Keratinocyte (primary cell): ENCODE data around the gene SMARCC2. TPM values are rescaled to one million over a fixed set of nuclear protein-coding genes. Genes with fewer than 3 reads are reported as not detected.
"Not testable (repeated sequence)": the region's sequence is repeated elsewhere in the genome, so short reads cannot be mapped to it uniquely, and the experiment has no call there.

Experiments used
- DNase-seq: peaks from one replicate; pipeline ENCODE4 v3.0.0-alpha.2; 2011; ENCODE audit warnings: low read depth, missing footprints, low spot score
- FAIRE-seq: peaks from 2 replicates; lab custom pipeline; 2011; peaks lifted over from hg19 to GRCh38; lab: Jason Lieb, UNC
- H2AFZ ChIP-seq: 2 replicates; pipeline ENCODE4 v1.6.0; 2012; ENCODE audit warnings: low read length, control low read depth, inconsistent platforms; ENCODE audit not compliant: control insufficient read depth
- H3K27ac ChIP-seq: 2 replicates; pipeline ENCODE4 v1.5.1; 2011; ENCODE audit warnings: low read length; ENCODE audit not compliant: control insufficient read depth, insufficient read depth
- H3K27me3 ChIP-seq: 3 replicates; pipeline ENCODE4 v1.6.0; 2011; ENCODE audit warnings: low read length; ENCODE audit not compliant: control insufficient read depth, insufficient read depth; ENCODE audit errors: extremely low read depth
- H3K36me3 ChIP-seq, 2 experiments: 2 replicates in 1 of 2; 3 replicates in 1 of 2; pipeline ENCODE4 v1.5.1; 2011; ENCODE audit warnings: low read length in 2 of 2, mild to moderate bottlenecking in 1 of 2; ENCODE audit not compliant: control insufficient read depth in 2 of 2, insufficient read depth in 2 of 2; ENCODE audit errors: extremely low read depth in 1 of 2
- H3K4me1 ChIP-seq: 3 replicates; pipeline ENCODE4 v1.5.1; 2011; ENCODE audit warnings: low read length; ENCODE audit not compliant: control insufficient read depth, insufficient read depth; ENCODE audit errors: extremely low read depth
- H3K4me2 ChIP-seq: 3 replicates; pipeline ENCODE4 v1.6.0; 2011; ENCODE audit warnings: low read depth, low read length; ENCODE audit not compliant: control insufficient read depth, insufficient read depth; ENCODE audit errors: extremely low read depth
- H3K4me3 ChIP-seq, 3 experiments: fragments of 200-600 bp in 1 of 3; sonication (generic) in 1 of 3; 2 replicates in 2 of 3; 3 replicates in 1 of 3; pipeline ENCODE4 v1.5.1; 2011 to 2016; ENCODE audit warnings: low read length in 3 of 3, mild to moderate bottlenecking in 3 of 3, control low read depth in 2 of 3, inconsistent platforms in 1 of 3, low read depth in 1 of 3, mixed read lengths in 1 of 3, mixed run types in 1 of 3, moderate library complexity in 1 of 3; ENCODE audit not compliant: control insufficient read depth in 2 of 3, insufficient read depth in 2 of 3; ENCODE audit errors: extremely low read depth in 1 of 3
- H3K79me2 ChIP-seq: 2 replicates; pipeline ENCODE4 v1.6.0; 2012; ENCODE audit warnings: low read length; ENCODE audit not compliant: control insufficient read depth, insufficient read depth
- H3K9ac ChIP-seq: 3 replicates; pipeline ENCODE4 v1.6.0; 2011; ENCODE audit warnings: low read length; ENCODE audit not compliant: control insufficient read depth, insufficient read depth; ENCODE audit errors: extremely low read depth
- H3K9me1 ChIP-seq: 3 replicates; pipeline ENCODE4 v1.6.0; 2011; ENCODE audit warnings: low read length; ENCODE audit not compliant: control insufficient read depth, insufficient read depth; ENCODE audit errors: extremely low read depth
- H3K9me3 ChIP-seq: 2 replicates; pipeline ENCODE4 v1.5.1; 2012; ENCODE audit warnings: low read depth, low read length; ENCODE audit not compliant: control insufficient read depth
- H4K20me1 ChIP-seq: 3 replicates; pipeline ENCODE4 v1.6.0; 2011; ENCODE audit warnings: low read length; ENCODE audit not compliant: control insufficient read depth, insufficient read depth; ENCODE audit errors: extremely low read depth
- EZH2 ChIP-seq: IDR thresholded peaks from one replicate; pipeline ENCODE4 v1.6.1; 2012; ENCODE audit warnings: inconsistent platforms, mild to moderate bottlenecking, low read length, moderate library complexity
- dilution Hi-C: fragments of 300-500 bp; cut with MboI; formaldehyde crosslinking; loops from one replicate; pipeline ENCODE4 v1.7.0; 2020; ENCODE audit warnings: low sequenced_read_pairs; ENCODE audit not compliant: extremely low pct_ligation_motif_present
- polyA plus RNA-seq, 5 experiments: library from polyadenylated mRNA; depleted of rRNA in 3 of 5; stranded (reverse) in 3 of 5; stranded (forward) in 1 of 5; unstranded in 1 of 5; fragments of >200 nt; gene quantifications; 1 replicate in 1 of 5; 2 replicates in 3 of 5; 3 replicates in 1 of 5; pipeline versions ENCODE4 v1.2.1 to v1.2.3, GENCODE V29; 2011 to 2012; ENCODE audit warnings: missing spikeins in 2 of 5, low read depth in 1 of 5, low replicate concordance in 1 of 5
- TF ChIP-seq, protein P1 (sequence below), 3 experiments: IDR thresholded peaks in 1 of 3; conservative IDR thresholded peaks in 1 of 3; optimal IDR thresholded peaks in 1 of 3; 2 replicates in 2 of 3; 3 replicates in 1 of 3; pipeline versions ENCODE3 to v1.5.1; 2011; ENCODE audit warnings: low read length in 3 of 3, mild to moderate bottlenecking in 3 of 3, moderate library complexity in 2 of 3, control low read depth in 1 of 3, inconsistent platforms in 1 of 3; ENCODE audit not compliant: insufficient read depth in 2 of 3; ENCODE audit errors: extremely low read depth in 1 of 3

SMARCC2 gene
- polyA plus RNA-seq, 1 donor (not counting 4 experiments of a cell fraction or from before 2014, with no cell fraction given): 32.5 TPM

DNA sequence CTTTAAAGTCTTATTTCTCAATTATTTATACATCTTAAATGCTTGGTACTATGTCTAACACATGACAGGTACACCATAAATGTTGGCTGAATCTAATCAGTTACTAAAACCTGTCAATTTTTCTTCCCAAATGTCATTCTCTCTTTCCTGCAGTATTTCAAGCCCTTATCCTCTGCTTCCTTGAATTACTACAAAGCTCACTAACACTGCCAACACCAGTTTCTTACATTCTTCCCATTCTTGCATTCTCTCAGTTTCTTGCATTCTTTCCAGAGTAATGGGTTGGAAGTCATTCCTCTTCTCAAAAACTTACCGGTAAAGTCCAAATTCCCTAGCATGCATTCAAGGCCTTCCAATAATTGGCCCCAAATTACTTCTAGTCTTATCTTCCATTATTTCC lies 9.6 kb upstream of the SMARCC2 start:
- no peaks in the 10 kb centered on the region for H4K20me1 ChIP-seq
- DNase-seq (no peak), FAIRE-seq (no peak)
- no peaks in the 10 kb centered on the region for H3K9me3 ChIP-seq
- no peak overlapping the region for H3K9ac ChIP-seq
- no peak overlapping the region for H3K4me3 ChIP-seq
- no peak overlapping the region for H2AFZ ChIP-seq
- H3K27ac ChIP-seq: no peak overlapping the region
- no peaks in the 10 kb centered on the region for H3K4me1 ChIP-seq
- no peak overlapping the region for H3K4me2 ChIP-seq
- H3K36me3 ChIP-seq: no peaks in the 10 kb centered on the region
- no peaks in the 10 kb centered on the region for H3K9me1 ChIP-seq
- no peaks in the 10 kb centered on the region for H3K27me3 ChIP-seq
- no peaks in the 10 kb centered on the region for H3K79me2 ChIP-seq
- dilution Hi-C loops: no loop called here
- TF ChIP-seq EZH2: no peak
- TF ChIP-seq, protein P1, sequence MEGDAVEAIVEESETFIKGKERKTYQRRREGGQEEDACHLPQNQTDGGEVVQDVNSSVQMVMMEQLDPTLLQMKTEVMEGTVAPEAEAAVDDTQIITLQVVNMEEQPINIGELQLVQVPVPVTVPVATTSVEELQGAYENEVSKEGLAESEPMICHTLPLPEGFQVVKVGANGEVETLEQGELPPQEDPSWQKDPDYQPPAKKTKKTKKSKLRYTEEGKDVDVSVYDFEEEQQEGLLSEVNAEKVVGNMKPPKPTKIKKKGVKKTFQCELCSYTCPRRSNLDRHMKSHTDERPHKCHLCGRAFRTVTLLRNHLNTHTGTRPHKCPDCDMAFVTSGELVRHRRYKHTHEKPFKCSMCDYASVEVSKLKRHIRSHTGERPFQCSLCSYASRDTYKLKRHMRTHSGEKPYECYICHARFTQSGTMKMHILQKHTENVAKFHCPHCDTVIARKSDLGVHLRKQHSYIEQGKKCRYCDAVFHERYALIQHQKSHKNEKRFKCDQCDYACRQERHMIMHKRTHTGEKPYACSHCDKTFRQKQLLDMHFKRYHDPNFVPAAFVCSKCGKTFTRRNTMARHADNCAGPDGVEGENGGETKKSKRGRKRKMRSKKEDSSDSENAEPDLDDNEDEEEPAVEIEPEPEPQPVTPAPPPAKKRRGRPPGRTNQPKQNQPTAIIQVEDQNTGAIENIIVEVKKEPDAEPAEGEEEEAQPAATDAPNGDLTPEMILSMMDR (optimal IDR thresholded peaks at IDR 0.05 in 1 of 3, IDR thresholded peaks at IDR 0.05 in 1 of 3, conservative IDR thresholded peaks at IDR 0.05 in 1 of 3; ENCODE audit: extremely low read depth in 1 of 3, insufficient read depth in 2 of 3, low read length in 3 of 3): no peak

DNA sequence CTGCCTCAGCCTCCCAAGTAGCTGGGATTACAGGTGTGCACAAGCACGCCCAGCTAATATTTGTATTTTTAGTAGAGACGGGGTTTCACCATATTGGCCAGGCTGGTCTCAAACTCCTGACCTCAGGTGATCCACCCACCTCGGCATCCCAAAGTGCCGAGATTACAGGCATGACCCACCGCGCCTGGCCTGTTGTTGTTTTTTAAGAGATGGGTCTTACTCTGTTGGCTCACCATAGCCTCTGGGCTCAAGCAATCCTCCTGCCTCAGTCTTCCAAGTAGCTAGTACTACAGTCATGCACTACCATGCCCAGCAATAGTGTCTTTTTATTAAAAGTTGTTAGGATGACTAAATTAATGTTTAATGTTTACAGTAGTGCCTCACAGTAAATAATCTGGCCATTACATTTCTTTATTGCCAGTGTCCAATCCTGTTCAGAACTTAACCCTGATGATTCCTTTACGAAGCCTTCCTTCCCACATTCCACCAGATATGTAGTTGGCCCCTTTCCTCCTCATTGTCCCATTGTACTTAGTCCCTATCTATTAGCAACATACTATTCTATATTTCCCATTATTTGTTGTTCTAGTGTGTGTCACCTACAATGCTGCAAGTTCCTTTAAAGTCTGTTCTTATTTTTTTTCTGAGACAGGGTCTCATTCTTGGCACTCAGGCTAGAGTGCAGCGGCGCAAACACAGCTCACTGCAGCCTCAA lies 8.8 kb upstream of the SMARCC2 start:
- H3K27ac ChIP-seq: no peak overlapping the region
- H2AFZ ChIP-seq: no peak overlapping the region
- H3K79me2 ChIP-seq: no peaks in the 10 kb centered on the region
- no peak for FAIRE-seq
- no peak for DNase-seq
- dilution Hi-C loops: no loop called here
- no peaks in the 10 kb centered on the region for H3K36me3 ChIP-seq
- no peak overlapping the region for H3K9ac ChIP-seq
- H3K9me3 ChIP-seq: no peaks in the 10 kb centered on the region
- no peak overlapping the region for H3K4me2 ChIP-seq
- H3K4me3 ChIP-seq: no peak overlapping the region
- TF ChIP-seq EZH2: no peak
- TF ChIP-seq, protein P1 (optimal IDR thresholded peaks at IDR 0.05 in 1 of 3, IDR thresholded peaks at IDR 0.05 in 1 of 3, conservative IDR thresholded peaks at IDR 0.05 in 1 of 3; ENCODE audit: extremely low read depth in 1 of 3, insufficient read depth in 2 of 3, low read length in 3 of 3): no peak
- H3K4me1 ChIP-seq: no peaks in the 10 kb centered on the region
- no peaks in the 10 kb centered on the region for H4K20me1 ChIP-seq
- no peaks in the 10 kb centered on the region for H3K27me3 ChIP-seq
- H3K9me1 ChIP-seq: no peaks in the 10 kb centered on the region

DNA sequence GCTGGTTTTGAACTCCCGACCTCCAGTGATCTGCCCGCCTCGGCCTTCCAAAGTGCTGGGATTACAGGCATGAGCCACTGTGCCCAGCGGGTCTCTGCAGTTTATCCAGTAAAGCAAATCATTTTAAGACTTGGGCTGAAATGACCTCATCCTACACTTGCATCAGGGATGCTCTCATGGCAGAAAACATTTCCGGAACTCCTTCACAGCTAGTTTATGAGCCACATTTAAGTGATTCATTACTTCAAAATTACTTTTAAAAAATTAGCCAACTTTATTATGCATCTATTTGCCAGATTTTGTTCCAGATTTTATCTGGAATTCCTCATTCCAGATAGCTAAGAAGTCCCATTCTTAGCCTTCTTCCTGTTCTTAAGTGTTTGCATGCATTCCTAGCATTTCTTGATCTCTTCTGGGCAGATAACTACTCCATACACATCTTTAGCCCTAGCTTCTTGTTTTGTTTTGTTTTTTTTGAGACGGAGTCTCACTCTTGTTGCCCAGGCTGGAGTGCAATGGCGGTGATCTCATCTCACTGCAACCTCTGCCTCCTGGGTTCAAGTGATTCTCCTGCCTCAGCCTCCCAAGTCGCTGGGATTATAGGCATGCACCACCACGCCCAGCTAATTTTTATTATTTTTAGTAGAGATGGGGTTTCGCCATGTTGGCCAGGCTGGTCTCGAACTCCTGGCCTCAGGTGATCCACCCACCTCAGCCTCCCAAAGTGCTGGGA lies 7.7 kb upstream of the SMARCC2 start:
- H3K27ac ChIP-seq, H3K9me1 ChIP-seq, H3K9ac ChIP-seq, FAIRE-seq, H2AFZ ChIP-seq, dilution Hi-C loops, H3K4me1 ChIP-seq, H3K9me3 ChIP-seq, H3K36me3 ChIP-seq, DNase-seq, H3K27me3 ChIP-seq, H3K79me2 ChIP-seq, H3K4me2 ChIP-seq, H3K4me3 ChIP-seq, H4K20me1 ChIP-seq: not testable (repeated sequence)
